Coronary artery (tissue), 2 donors: ENCODE measurements around the gene GALNT17.

Experiments used
- DNase-seq: peaks from one replicate; pipeline ENCODE4 v3.0.0-alpha.2; 2017; ENCODE audit warnings: low spot score
- H3K27ac ChIP-seq, 2 donors: fragments of 200-600 bp; sonication (generic); one replicate each; pipeline ENCODE4 v1.5.1; 2016 to 2019
- H3K4me3 ChIP-seq: fragments of 200-600 bp; sonication (generic); 2 replicates; pipeline ENCODE4 v1.5.1; 2016; ENCODE audit warnings: mild to moderate bottlenecking, moderate library complexity
- TF ChIP-seq, protein P1 (sequence below): fragments of 200-600 bp; sonication (generic); IDR thresholded peaks from one replicate; pipeline ENCODE4 v1.5.1; 2019; ENCODE audit warnings: antibody characterized with exemption

GALNT17 gene

DNA sequence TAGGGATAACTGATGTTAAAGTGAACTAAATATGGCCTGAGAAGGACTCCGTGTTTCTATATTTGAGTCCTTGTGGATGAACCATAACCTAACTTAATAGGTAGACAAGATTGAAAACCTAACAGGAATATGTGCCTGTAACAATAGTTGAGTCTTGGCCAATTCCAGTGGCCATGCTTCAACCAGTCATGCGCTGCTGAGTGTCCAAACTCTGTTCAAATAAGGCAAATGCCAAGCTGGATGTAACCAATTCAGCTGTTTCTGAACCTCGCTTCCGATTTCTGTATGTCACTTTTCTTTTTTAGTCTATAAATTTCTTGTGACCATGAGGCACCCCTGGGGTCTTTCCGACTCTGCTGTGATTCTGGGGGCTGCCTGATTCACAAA, 608.2 kb downstream of the GALNT17 start:
- H3K27ac ChIP-seq = no peak overlapping the region
- no peak for DNase-seq
- TF ChIP-seq, protein P1, sequence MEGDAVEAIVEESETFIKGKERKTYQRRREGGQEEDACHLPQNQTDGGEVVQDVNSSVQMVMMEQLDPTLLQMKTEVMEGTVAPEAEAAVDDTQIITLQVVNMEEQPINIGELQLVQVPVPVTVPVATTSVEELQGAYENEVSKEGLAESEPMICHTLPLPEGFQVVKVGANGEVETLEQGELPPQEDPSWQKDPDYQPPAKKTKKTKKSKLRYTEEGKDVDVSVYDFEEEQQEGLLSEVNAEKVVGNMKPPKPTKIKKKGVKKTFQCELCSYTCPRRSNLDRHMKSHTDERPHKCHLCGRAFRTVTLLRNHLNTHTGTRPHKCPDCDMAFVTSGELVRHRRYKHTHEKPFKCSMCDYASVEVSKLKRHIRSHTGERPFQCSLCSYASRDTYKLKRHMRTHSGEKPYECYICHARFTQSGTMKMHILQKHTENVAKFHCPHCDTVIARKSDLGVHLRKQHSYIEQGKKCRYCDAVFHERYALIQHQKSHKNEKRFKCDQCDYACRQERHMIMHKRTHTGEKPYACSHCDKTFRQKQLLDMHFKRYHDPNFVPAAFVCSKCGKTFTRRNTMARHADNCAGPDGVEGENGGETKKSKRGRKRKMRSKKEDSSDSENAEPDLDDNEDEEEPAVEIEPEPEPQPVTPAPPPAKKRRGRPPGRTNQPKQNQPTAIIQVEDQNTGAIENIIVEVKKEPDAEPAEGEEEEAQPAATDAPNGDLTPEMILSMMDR = no peak
- H3K4me3 ChIP-seq = no peak overlapping the region

DNA sequence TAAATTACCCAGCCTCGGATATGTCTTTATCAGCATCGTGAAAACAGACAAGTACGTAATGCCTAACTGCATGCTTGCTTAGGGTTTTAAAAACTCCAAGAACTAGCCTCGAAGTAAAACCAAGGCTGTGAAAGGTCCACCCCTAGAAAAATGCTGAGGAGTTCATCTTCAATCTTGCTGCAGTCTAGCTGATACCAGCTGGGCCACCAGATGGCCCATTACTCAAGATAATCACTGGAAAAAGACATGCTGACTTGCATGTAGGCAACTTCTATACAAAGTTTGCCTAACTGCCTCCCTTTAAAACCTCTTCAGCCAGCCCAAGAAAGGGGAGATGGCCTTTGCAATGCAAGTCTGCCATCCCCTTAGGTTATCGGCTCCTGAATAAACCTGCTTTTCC, 614.1 kb downstream of the GALNT17 start:
- no peak for DNase-seq
- no peak overlapping the region for H3K27ac ChIP-seq
- no peak overlapping the region for H3K4me3 ChIP-seq
- TF ChIP-seq, protein P1 = no peak

DNA sequence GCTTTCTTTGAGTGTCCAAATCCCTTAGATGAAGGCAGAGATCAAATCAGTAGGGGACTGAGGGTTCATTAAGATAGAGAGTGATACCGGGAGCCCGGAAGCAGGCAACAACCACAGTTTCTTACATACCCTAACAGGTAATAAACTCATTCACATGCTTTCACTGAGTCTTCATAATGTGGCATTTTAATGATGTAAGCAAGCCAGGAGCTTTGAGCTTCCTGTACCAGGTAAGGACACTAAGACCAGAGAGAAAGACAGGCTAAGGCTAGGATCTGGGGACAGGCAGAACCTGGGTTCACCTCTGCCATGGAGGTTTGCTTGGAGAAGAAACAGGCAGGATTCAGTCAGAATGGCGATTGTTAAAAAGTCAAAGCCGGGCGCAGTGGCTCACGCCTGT, 618.3 kb downstream of the GALNT17 start:
- no peak for DNase-seq
- TF ChIP-seq, protein P1 = no peak
- H3K4me3 ChIP-seq = no peak overlapping the region

GRCh38 chr7:71752171-71752935, 620.4 kb downstream of the GALNT17 start:
- H3K4me3 ChIP-seq = peak overlapping the region; percentile 30
- no peak for DNase-seq
- H3K27ac ChIP-seq = no peak overlapping the region
- TF ChIP-seq, protein P1 = no peak

More for the DNA sequence above, 618.3 kb downstream of the GALNT17 start:
- H3K27ac ChIP-seq = no peak overlapping the region

DNA sequence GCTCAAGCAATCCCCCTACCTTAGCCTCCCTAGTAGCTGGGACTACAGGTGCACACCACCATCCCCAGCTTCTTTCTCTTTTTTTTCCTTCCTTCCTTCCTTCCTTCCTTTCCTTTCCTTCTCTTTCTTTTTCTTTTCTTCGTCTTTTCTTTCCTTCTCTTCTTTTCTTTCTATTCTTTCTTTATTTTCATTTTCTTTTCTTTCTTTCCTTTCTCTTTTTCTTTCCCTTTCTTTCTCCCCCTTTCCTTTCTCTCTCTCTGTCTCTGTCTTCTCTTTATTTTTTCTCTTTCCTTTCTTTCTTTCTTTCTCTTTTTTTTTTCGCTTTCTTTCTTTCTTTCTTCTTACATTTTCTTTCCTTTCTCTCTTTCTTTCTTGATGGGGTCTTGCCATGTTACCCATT, 621.3 kb downstream of the GALNT17 start:
- Histone ChIP-seq H3K4me3 (no peak overlapping the region), H3K27ac (no peak overlapping the region)
- TF ChIP-seq, protein P1 = no peak
- DNase-seq = no peak

GRCh38 chr7:71753956-71754664, 622.2 kb downstream of the GALNT17 start:
- DNase-seq = no peak
- TF ChIP-seq, protein P1 = no peak
- Histone ChIP-seq H3K27ac (no peak overlapping the region), H3K4me3 (no peak overlapping the region)

- Histone ChIP-seq H3K27ac (no peak overlapping the region), H3K4me3 (no peak overlapping the region)
- TF ChIP-seq, protein P1 = no peak
- DNase-seq = no peak
These were observed 622.9 kb downstream of the GALNT17 start for GRCh38 chr7:71754828-71755227.
